ENCODE results near the gene FAM3B. TPM values are rescaled to one million over a fixed set of nuclear protein-coding genes. Genes with fewer than 3 reads are reported as not detected.

FAM3B gene
- total RNA-seq, 4 donors from 2014 or later, result 49.5 to 323 (median 159) TPM

DNA sequence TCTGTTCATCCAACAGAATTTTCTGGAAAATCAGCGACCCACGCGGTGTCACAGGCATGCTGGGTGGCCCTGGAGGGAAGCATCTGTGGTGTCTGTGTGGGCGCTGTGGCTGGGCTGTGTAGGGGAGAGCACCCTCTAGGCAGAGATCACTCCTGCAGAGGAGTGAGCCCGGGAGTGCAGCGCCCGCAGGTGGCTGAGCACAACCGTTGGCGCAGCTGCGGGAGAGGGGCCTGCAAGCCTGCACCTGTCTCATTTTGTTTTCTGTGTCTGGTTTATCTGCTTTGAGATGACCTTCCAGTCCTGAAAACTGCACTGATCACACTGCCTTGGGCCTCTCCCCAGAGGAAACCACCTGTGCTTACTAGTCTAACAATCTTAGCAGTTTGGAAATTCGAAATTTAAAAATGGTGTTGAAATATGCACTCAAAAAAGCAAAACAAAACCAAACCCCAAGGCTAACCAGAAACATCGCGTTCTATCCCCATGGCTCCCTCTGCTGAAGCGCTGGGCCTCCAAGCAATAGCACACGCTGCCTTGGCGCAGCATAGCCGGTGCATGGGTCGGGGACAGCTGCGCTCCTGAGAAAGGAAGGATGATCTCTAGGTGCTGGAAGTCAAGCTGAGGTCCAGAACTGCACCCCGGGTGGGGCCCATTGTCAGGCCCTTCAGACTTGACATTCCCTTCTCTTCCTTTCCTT, 4.8 kb downstream of the FAM3B start:
- Histone ChIP-seq H3K36me3 (peaks cover 0 to 4% (median 0%) of the 10 kb centered on the region in 3 donors), H3K4me1 (peaks cover 0 to 48% (median 4%) of the 10 kb centered on the region in 4 donors), H3K4me3 (no peak overlapping the region), H3K27me3 (peaks cover 0 to 4% of the 10 kb centered on the region in 2 donors), H3K9me3 (no peaks in the 10 kb centered on the region), H3K27ac (no peak overlapping the region)
- TF ChIP-seq POLR2A (IDR thresholded peaks at IDR 0.05), result no peak
- TF ChIP-seq, protein P1, sequence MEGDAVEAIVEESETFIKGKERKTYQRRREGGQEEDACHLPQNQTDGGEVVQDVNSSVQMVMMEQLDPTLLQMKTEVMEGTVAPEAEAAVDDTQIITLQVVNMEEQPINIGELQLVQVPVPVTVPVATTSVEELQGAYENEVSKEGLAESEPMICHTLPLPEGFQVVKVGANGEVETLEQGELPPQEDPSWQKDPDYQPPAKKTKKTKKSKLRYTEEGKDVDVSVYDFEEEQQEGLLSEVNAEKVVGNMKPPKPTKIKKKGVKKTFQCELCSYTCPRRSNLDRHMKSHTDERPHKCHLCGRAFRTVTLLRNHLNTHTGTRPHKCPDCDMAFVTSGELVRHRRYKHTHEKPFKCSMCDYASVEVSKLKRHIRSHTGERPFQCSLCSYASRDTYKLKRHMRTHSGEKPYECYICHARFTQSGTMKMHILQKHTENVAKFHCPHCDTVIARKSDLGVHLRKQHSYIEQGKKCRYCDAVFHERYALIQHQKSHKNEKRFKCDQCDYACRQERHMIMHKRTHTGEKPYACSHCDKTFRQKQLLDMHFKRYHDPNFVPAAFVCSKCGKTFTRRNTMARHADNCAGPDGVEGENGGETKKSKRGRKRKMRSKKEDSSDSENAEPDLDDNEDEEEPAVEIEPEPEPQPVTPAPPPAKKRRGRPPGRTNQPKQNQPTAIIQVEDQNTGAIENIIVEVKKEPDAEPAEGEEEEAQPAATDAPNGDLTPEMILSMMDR (IDR thresholded peaks at IDR 0.05), result peak in 1 of 6 experiments; percentile 4
- peak in 1 of 3 donors; percentile 24 for DNase-seq

DNA sequence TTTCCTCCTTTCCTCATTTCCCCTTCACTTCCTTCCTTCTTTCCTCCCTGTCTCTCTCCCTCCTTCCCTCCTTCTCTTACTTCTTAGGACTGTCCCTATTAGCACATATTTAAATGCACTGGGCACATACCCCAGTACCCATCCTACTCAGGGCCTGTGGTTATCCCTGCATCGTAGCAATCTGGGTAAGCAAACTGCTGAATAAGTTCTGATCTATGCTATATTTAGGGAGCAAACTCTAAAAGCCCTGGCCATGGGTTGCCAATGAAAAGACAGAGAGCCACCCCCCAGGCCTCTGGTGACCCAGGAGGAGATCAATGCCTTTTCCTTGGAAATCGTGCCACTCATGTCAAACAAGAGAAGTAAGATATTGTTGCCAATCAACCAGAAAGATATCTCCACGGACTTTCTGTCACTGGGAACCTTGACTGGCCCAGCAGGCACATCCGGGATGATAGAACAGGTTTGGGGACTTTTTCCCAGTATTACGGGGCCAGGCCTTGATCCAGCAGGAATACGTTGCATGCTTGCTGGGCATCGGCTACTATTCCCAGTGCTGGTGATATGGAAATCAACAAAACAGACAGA, 5.4 kb downstream of the FAM3B start:
- Histone ChIP-seq H3K27me3 (no peaks in the 10 kb centered on the region), H3K36me3 (peaks cover 0 to 4% (median 0%) of the 10 kb centered on the region in 3 donors), H3K27ac (peak overlapping the region in 1 of 4 donors; percentile 35), H3K4me3 (no peak overlapping the region), H3K9me3 (no peaks in the 10 kb centered on the region), H3K4me1 (peaks cover 0 to 49% (median 4%) of the 10 kb centered on the region in 4 donors)
- TF ChIP-seq, protein P1 (IDR thresholded peaks at IDR 0.05), result no peak
- no peak for TF ChIP-seq POLR2A (IDR thresholded peaks at IDR 0.05)
- DNase-seq, result no peak

DNA sequence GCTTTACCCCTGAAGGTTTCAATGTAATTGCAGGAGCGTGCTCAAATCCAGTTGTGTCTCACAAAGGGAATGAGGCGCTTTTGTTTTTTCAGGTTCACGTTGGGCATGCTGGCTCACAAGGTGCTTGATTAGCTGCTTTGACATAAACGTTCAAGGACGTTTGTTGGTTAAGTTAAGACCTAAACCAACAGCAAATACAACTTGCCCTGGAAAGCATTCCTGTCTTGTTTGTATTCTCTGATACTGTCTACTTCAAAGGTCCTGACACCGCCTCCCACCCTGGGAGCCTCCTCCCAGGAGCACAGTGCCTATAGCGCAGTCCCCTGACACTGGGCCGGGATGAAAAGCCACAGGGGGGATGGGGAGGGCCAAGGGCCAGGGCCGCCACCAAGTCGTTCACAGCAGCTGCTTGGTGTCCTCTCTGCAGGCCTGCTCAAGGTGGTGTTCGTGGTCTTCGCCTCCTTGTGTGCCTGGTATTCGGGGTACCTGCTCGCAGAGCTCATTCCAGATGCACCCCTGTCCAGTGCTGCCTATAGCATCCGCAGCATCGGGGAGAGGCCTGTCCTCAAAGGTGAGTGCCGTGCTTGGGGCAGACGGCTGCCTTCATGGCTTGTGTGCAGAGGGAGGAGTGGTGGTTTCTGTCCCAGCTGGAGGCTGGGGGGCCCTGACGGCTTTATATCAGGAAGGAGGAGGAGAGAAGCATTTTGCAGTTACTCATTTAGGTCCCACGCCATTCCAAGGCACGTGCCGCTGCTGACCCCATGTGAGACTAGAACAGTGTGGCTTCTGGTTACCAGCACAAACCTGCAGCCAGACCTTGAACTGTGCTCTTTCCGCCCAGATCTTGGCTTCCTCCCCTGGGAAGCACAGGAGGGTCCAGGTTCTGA, 6.1 kb downstream of the FAM3B start:
- Histone ChIP-seq H3K4me1 (peaks cover 0 to 49% (median 4%) of the 10 kb centered on the region in 4 donors), H3K9me3 (no peaks in the 10 kb centered on the region), H3K27me3 (no peaks in the 10 kb centered on the region), H3K36me3 (peaks cover 0 to 10% (median 0%) of the 10 kb centered on the region in 3 donors), H3K4me3 (no peak overlapping the region), H3K27ac (peak overlapping the region in 1 of 4 donors; percentile 35)
- no peak for DNase-seq
- TF ChIP-seq POLR2A (IDR thresholded peaks at IDR 0.05), result no peak
- TF ChIP-seq, protein P1 (IDR thresholded peaks at IDR 0.05), result no peak

DNA sequence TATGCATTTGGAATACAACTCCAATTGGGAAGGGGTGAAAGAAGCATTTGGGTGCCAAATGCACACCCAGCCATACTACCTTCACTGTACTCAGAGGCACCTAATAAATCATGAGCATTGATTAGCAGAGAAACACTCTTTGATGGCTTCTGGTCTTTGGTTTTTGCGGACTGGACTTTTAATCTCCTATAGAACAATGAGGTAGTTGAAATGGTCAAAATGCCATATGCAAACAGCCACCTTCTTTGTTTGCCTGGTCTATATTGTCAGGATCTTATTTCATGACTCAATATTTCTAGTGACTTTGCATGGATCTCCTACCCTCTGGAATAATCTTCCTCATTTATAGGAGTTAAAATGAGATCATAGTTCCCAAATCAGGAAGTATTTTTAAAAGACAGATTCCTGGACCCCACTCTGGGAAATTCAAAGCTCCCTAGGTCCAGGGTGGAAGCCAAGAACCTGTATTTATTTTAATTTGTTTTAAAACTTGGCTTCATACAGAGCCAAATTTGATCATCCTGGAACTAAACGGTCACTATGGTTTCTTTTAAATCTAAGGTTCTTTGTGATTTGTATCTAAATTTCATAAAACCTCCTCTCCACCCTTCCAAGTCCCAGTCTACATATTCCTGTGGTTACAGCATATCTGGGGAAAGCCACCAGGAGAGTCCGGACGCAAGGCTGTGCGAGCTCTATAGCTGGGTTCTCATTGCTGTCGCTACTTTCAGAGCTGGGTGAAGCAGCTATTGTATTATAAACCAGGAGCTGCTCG, 8.7 kb downstream of the FAM3B start:
- H3K27me3 ChIP-seq, result no peaks in the 10 kb centered on the region
- H3K4me3 ChIP-seq, result no peak overlapping the region
- no peak for TF ChIP-seq POLR2A (IDR thresholded peaks at IDR 0.05)
- TF ChIP-seq, protein P1 (IDR thresholded peaks at IDR 0.05), result no peak
- no peaks in the 10 kb centered on the region for H3K9me3 ChIP-seq
- DNase-seq, result no peak
- peaks cover 0 to 13% (median 0%) of the 10 kb centered on the region in 3 donors for H3K36me3 ChIP-seq
- peaks cover 0 to 33% (median 4%) of the 10 kb centered on the region in 4 donors for H3K4me1 ChIP-seq
- no peak overlapping the region for H3K27ac ChIP-seq

All from Peyer's patch (tissue), 4 donors.